ENCODE data around the gene LNPK. TPM values are rescaled to one million over a fixed set of nuclear protein-coding genes. Genes with fewer than 3 reads are reported as not detected.

The LNPK gene
- total RNA-seq, 4 donors from 2014 or later: 35.0 to 60.8 (median 38.3) TPM

GRCh38 chr2:176001281-176001915 is 669 bp downstream of the LNPK start:
- no peak for TF ChIP-seq CTCF (IDR thresholded peaks at IDR 0.05; ENCODE audit: low read depth)

DNA sequence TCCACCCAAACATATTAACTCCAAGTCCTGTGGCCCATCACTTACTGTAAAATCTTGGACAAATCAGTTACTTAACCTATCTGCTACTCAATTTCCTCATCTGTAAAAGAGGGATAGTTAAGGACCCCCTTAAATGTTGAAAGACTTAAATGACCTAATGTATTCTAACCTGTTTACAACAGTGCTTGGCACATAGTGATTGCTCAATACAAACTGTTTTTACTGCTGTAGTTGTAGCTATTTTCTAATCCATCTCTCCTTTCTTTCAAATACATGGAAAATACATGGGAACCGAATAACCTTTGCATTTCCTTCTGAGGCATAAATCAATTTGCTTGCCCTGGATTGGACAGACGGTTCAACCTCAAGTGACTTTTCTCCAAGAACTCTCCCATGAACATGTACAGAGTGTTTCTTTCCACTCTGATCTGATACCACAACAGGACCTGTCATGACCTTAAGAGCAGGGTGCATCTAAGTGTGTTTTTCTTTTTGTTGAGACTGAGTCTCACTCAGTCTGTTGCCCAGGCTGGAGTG is 2.7 kb downstream of the LNPK start:
- no peak for TF ChIP-seq CTCF (IDR thresholded peaks at IDR 0.05; ENCODE audit: low read depth)

DNA sequence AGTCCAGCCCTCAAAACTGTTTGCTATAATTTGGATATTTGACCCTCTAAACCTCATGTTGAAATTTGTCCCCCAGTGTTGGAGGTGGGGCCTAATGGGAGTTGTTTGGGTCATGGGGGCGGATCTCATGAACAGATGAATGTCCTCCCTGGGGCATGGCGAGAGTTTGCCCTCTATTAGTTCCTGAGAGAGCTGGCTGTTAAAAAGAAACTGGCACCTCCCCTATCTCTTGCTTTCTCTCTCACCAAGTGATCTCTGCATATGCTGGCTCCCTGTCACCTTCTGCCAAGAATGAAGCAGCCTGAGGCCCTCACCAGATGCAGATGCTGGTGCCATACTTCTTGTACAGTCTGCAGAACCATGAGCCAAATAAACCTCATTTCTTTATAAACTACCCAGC is 12.0 kb downstream of the LNPK start:
- TF ChIP-seq CTCF (IDR thresholded peaks at IDR 0.05; ENCODE audit: low read depth): no peak

- no peak for TF ChIP-seq CTCF (IDR thresholded peaks at IDR 0.05; ENCODE audit: low read depth)
These were observed 17.2 kb downstream of the LNPK start for GRCh38 chr2:175984846-175985245.

DNA sequence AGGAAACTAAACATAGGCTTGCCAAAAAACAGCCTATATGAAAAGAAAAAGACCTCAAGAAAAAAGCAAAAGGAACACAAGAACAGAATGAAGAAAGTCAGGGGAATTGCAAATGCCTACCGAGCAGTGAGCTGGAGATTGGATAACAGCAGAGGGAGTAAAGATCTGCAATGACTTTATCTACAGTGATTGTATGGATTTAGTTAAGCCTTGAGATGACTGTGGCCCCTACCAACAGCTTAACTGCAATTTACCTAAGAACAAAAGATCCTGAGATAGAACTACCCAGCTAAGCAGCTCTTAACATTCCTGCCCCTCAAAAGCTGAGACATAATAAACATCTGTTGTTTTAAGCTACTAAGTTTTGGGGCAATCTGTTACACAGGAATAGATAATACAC is 20.5 kb downstream of the LNPK start:
- TF ChIP-seq CTCF (IDR thresholded peaks at IDR 0.05; ENCODE audit: low read depth): no peak

GRCh38 chr2:175976391-175977157 is 25.5 kb downstream of the LNPK start:
- no peak for TF ChIP-seq CTCF (IDR thresholded peaks at IDR 0.05; ENCODE audit: low read depth)

- TF ChIP-seq CTCF (IDR thresholded peaks at IDR 0.05; ENCODE audit: low read depth): no peak
These were observed 28.7 kb downstream of the LNPK start for GRCh38 chr2:175973373-175973772.

Measured in subcutaneous adipose tissue (tissue), 4 donors.